GM13976 (cell line): ENCODE data around the gene CCDC178.

Experiments
- DNase-seq: peaks from one replicate; pipeline ENCODE4 v3.0.0; 2012; ENCODE audit warnings: low spot score
- CTCF ChIP-seq: IDR thresholded peaks from 2 replicates; pipeline ENCODE4 v1.5.1; 2012; ENCODE audit warnings: borderline replicate concordance, mild to moderate bottlenecking; ENCODE audit not compliant: insufficient read depth; ENCODE audit errors: extremely low read depth, missing control alignments, control extremely low read depth
- in situ Hi-C: fragments of 300-500 bp; cut with MboI; formaldehyde crosslinking; loops from one replicate; pipeline ENCODE4 v1.12.0; 2022; ENCODE audit warnings: low sequenced_read_pairs, mixed read lengths, inconsistent platforms; ENCODE audit not compliant: unreplicated experiment

Gene CCDC178

GRCh38 chr18:33330711-33331110 is 109.8 kb downstream of the CCDC178 start:
- no peak for TF ChIP-seq CTCF
- DNase-seq = no peak
- in situ Hi-C loops = no loop called here

GRCh38 chr18:33326975-33327374 is 113.5 kb downstream of the CCDC178 start:
- in situ Hi-C loops = no loop called here
- DNase-seq = no peak
- TF ChIP-seq CTCF = no peak

GRCh38 chr18:33317640-33318039 is 122.9 kb downstream of the CCDC178 start:
- no peak for TF ChIP-seq CTCF
- DNase-seq = no peak
- in situ Hi-C loops = no loop called here

GRCh38 chr18:33316146-33316587 is 124.4 kb downstream of the CCDC178 start:
- DNase-seq = no peak
- in situ Hi-C loops = no loop called here
- TF ChIP-seq CTCF = no peak

- in situ Hi-C loops = no loop called here
- no peak for TF ChIP-seq CTCF
These were observed 133.0 kb downstream of the CCDC178 start for GRCh38 chr18:33307520-33307919.

GRCh38 chr18:33304277-33304676 is 136.2 kb downstream of the CCDC178 start:
- no peak for TF ChIP-seq CTCF
- DNase-seq = no peak

More at GRCh38 chr18:33307520-33307919, 133.0 kb downstream of the CCDC178 start:
- no peak for DNase-seq

GRCh38 chr18:33291539-33291938 is 149.0 kb downstream of the CCDC178 start:
- in situ Hi-C loops = loop anchor here (25.0 kb wide), 1 partner anchor 96 kb away; no protein-coding TSS in a partner anchor
- DNase-seq = no peak
- TF ChIP-seq CTCF = no peak

More at GRCh38 chr18:33304277-33304676, 136.2 kb downstream of the CCDC178 start:
- in situ Hi-C loops = no loop called here
